OCI-LY1 (cell line): ENCODE data around the gene FXYD3.

Experiments used
- H2AFZ ChIP-seq: fragments of 200-600 bp; sonication (generic), shearing (Covaris generic); 2 replicates; pipeline ENCODE4 v1.6.0; 2014; ENCODE audit warnings: antibody characterized with exemption, mild to moderate bottlenecking, low read length
- H3F3A ChIP-seq: fragments of 200-600 bp; sonication (generic), shearing (Covaris generic); 2 replicates; pipeline ENCODE4 v1.6.0; 2014; ENCODE audit warnings: mild to moderate bottlenecking, antibody characterized with exemption, low read length, moderate library complexity; ENCODE audit not compliant: insufficient read depth
- H3K27ac ChIP-seq: fragments of 200-600 bp; sonication (generic); 2 replicates; pipeline ENCODE4 v1.5.1; 2014; ENCODE audit warnings: low read length, mixed run types, mild to moderate bottlenecking, low read depth; ENCODE audit not compliant: poor library complexity, severe bottlenecking
- H3K27me3 ChIP-seq: fragments of 200-600 bp; sonication (generic); 2 replicates; pipeline ENCODE4 v1.6.0; 2014; ENCODE audit warnings: antibody characterized with exemption, mild to moderate bottlenecking, low read length, moderate library complexity; ENCODE audit not compliant: insufficient read depth
- H3K36me3 ChIP-seq: fragments of 200-600 bp; sonication (generic); 2 replicates; pipeline ENCODE4 v1.6.1; 2014; ENCODE audit warnings: mild to moderate bottlenecking, antibody characterized with exemption, low read length, moderate library complexity, mixed read lengths; ENCODE audit not compliant: insufficient read depth
- H3K4me1 ChIP-seq: fragments of 200-600 bp; sonication (generic); 2 replicates; pipeline ENCODE4 v1.5.1; 2014; ENCODE audit warnings: mild to moderate bottlenecking, low read length, moderate library complexity; ENCODE audit not compliant: insufficient read depth, severe bottlenecking
- H3K4me2 ChIP-seq: fragments of 200-600 bp; sonication (generic), shearing (Covaris generic); 2 replicates; pipeline ENCODE4 v1.6.1; 2014; ENCODE audit warnings: low read length
- H3K4me3 ChIP-seq: fragments of 200-600 bp; sonication (generic); 2 replicates; pipeline ENCODE4 v1.5.1; 2014; ENCODE audit warnings: low read length, low read depth, mild to moderate bottlenecking, mixed read lengths; ENCODE audit not compliant: poor library complexity, severe bottlenecking
- H3K79me2 ChIP-seq: fragments of 200-600 bp; shearing (Covaris generic); 2 replicates; pipeline ENCODE4 v1.6.1; 2016; ENCODE audit warnings: mixed run types, low read length, mixed read lengths; ENCODE audit not compliant: insufficient read depth
- H3K9ac ChIP-seq: fragments of 200-600 bp; sonication (generic), shearing (Covaris generic); 2 replicates; pipeline ENCODE4 v1.6.1; 2014; ENCODE audit warnings: mild to moderate bottlenecking, low read length, mixed read lengths
- H3K9me2 ChIP-seq: fragments of 200-600 bp; sonication (generic), shearing (Covaris generic); 2 replicates; pipeline ENCODE4 v1.6.1; 2014; ENCODE audit warnings: low read depth, mild to moderate bottlenecking, low read length, mixed read lengths
- H3K9me3 ChIP-seq: fragments of 200-600 bp; shearing (Covaris generic); 2 replicates; pipeline ENCODE4 v1.6.1; 2014; ENCODE audit warnings: low read length, mixed read lengths
- H4K20me1 ChIP-seq: fragments of 200-600 bp; sonication (generic), shearing (Covaris generic); 2 replicates; pipeline ENCODE4 v1.6.0; 2016; ENCODE audit warnings: mild to moderate bottlenecking, low read length; ENCODE audit not compliant: insufficient read depth
- CTCF ChIP-seq: fragments of 200-600 bp; sonication (generic), shearing (Covaris generic); IDR thresholded peaks from 2 replicates; pipeline ENCODE4 v1.5.1; 2017; ENCODE audit warnings: mild to moderate bottlenecking, antibody characterized with exemption, low read length, moderate library complexity, mixed read lengths
- EZH2 ChIP-seq: fragments of 200-600 bp; sonication (generic), shearing (Covaris generic); IDR thresholded peaks from 2 replicates; pipeline ENCODE4 v1.8.0; 2017; ENCODE audit warnings: borderline replicate concordance, mixed run types, mild to moderate bottlenecking, antibody characterized with exemption, low read length, moderate library complexity, mixed read lengths

Gene FXYD3

GRCh38 chr19:35117116-35117515 is 1.5 kb downstream of the FXYD3 start:
- TF ChIP-seq EZH2: no peak
- TF ChIP-seq CTCF: no peak
- no peak overlapping the region for H3K4me3 ChIP-seq

GRCh38 chr19:35117799-35118198 is 2.2 kb downstream of the FXYD3 start:
- Histone ChIP-seq H3K79me2 (no peaks in the 10 kb centered on the region), H3K4me1 (no peaks in the 10 kb centered on the region)
- TF ChIP-seq CTCF (no peak), EZH2 (no peak)

More at GRCh38 chr19:35117116-35117515, 1.5 kb downstream of the FXYD3 start:
- no peaks in the 10 kb centered on the region for H3K9me3 ChIP-seq
- no peaks in the 10 kb centered on the region for H3K36me3 ChIP-seq
- H4K20me1 ChIP-seq: no peaks in the 10 kb centered on the region
- no peaks in the 10 kb centered on the region for H3K9me2 ChIP-seq
- no peaks in the 10 kb centered on the region for H3F3A ChIP-seq
- no peak overlapping the region for H3K27ac ChIP-seq
- no peaks in the 10 kb centered on the region for H3K79me2 ChIP-seq
- no peaks in the 10 kb centered on the region for H3K4me1 ChIP-seq
- no peak overlapping the region for H2AFZ ChIP-seq
- H3K9ac ChIP-seq: no peak overlapping the region
- no peaks in the 10 kb centered on the region; the same call in 1 of the 2 replicates for H3K27me3 ChIP-seq
- H3K4me2 ChIP-seq: no peak overlapping the region

GRCh38 chr19:35118268-35119020 is 2.8 kb downstream of the FXYD3 start:
- TF ChIP-seq EZH2 (no peak), CTCF (no peak)
- Histone ChIP-seq H3K9me2 (no peaks in the 10 kb centered on the region), H3K79me2 (no peaks in the 10 kb centered on the region), H2AFZ (no peak overlapping the region), H3K36me3 (no peaks in the 10 kb centered on the region), H3K4me3 (no peak overlapping the region), H3K9me3 (no peaks in the 10 kb centered on the region), H3K27me3 (no peaks in the 10 kb centered on the region; the same call in 1 of the 2 replicates), H3F3A (no peaks in the 10 kb centered on the region), H3K27ac (no peak overlapping the region), H3K4me1 (no peaks in the 10 kb centered on the region), H4K20me1 (no peaks in the 10 kb centered on the region), H3K4me2 (no peak overlapping the region), H3K9ac (no peak overlapping the region)

More at GRCh38 chr19:35117799-35118198, 2.2 kb downstream of the FXYD3 start:
- Histone ChIP-seq H3F3A (no peaks in the 10 kb centered on the region), H3K27ac (no peak overlapping the region), H3K36me3 (no peaks in the 10 kb centered on the region), H2AFZ (no peak overlapping the region), H3K4me3 (no peak overlapping the region), H4K20me1 (no peaks in the 10 kb centered on the region), H3K9me3 (no peaks in the 10 kb centered on the region), H3K9me2 (no peaks in the 10 kb centered on the region), H3K27me3 (no peaks in the 10 kb centered on the region; the same call in 1 of the 2 replicates), H3K9ac (no peak overlapping the region), H3K4me2 (no peak overlapping the region)
